A549 (cell line): ENCODE data around the gene HLCS. TPM values are rescaled to one million over a fixed set of nuclear protein-coding genes. Genes with fewer than 3 reads are reported as not detected.
A peak's percentile ranks its signal among the peaks of the same experiment; 100 is the strongest.

ENCODE experiments used
- ATAC-seq, 2 experiments: fragments of 200-7000 bp in 1 of 2; fragments of >200 bp in 1 of 2; cut with Nextera tagmentation in 1 of 2; cut with Tn5 transposase in 1 of 2; 3 replicates each; pipeline versions ENCODE4 v1.8.0 to v1.9.1; 2018 to 2020; ENCODE audit warnings: mild to moderate bottlenecking in 1 of 2, moderate library complexity in 1 of 2
- CTCF ChIA-PET: fragments of 300-600 bp; sonication (Branson Sonifier 250); formaldehyde crosslinking; extraction: SDS; loops from one replicate; lab custom pipeline; 2021; ENCODE audit warnings: antibody characterized with exemption, inconsistent platforms; lab: Yijun Ruan, JAX
- POLR2A ChIA-PET: fragments of 350-600 bp; formaldehyde crosslinking; extraction: SDS; loops from one replicate; lab custom pipeline; 2021; ENCODE audit warnings: antibody characterized with exemption, inconsistent platforms; lab: Yijun Ruan, JAX
- DNase-seq, 2 experiments: peaks; one replicate each; pipeline versions ENCODE4 v3.0.0 to v3.0.0-alpha.2; 2011 to 2016; ENCODE audit warnings: low read depth in 1 of 2, low spot score in 1 of 2
- FAIRE-seq: peaks from 2 replicates; lab custom pipeline; 2011; peaks lifted over from hg19 to GRCh38; lab: Jason Lieb, UNC
- H3K27ac ChIP-seq, 2 experiments: fragments of >200 bp; sonication (Bioruptor Twin); formaldehyde crosslinking; 3 replicates each; pipeline ENCODE4 v1.5.1; 2016 to 2017
- H3K4me1 ChIP-seq: fragments of >200 bp; sonication (Bioruptor Twin); formaldehyde crosslinking; 3 replicates; pipeline ENCODE4 v1.6.1; 2016
- H3K4me2 ChIP-seq: fragments of >200 bp; sonication (Bioruptor Twin); formaldehyde crosslinking; 3 replicates; pipeline ENCODE4 v1.6.1; 2016
- H3K4me3 ChIP-seq: fragments of >200 bp; sonication (Bioruptor Twin); formaldehyde crosslinking; 3 replicates; pipeline ENCODE4 v1.5.1; 2016
- H3K9me3 ChIP-seq: fragments of >200 bp; sonication (Bioruptor Twin); formaldehyde crosslinking; 3 replicates; pipeline ENCODE4 v1.6.1; 2016
- BHLHE40 ChIP-seq: IDR thresholded peaks from 2 replicates; pipeline ENCODE4 v1.6.1; 2012; ENCODE audit warnings: low read depth, low read length, inconsistent platforms
- CBX2 ChIP-seq: fragments of 200-600 bp; sonication (generic); IDR thresholded peaks from 2 replicates; pipeline ENCODE4 v1.6.1; 2016; ENCODE audit warnings: low read depth, mild to moderate bottlenecking, borderline replicate concordance
- CHD2 ChIP-seq: fragments of 150-350 bp; IDR thresholded peaks from 2 replicates; pipeline ENCODE4 v1.6.1; 2014; ENCODE audit warnings: low read length; ENCODE audit not compliant: partially characterized antibody
- EHF ChIP-seq: fragments of 250-450 bp; sonication (Bioruptor Pico); IDR thresholded peaks from 2 replicates; pipeline ENCODE4 v1.5.0; 2020; ENCODE audit warnings: mild to moderate bottlenecking
- EHMT2 ChIP-seq: fragments of 200-600 bp; sonication (generic); IDR thresholded peaks from 2 replicates; pipeline ENCODE4 v1.6.1; 2016; ENCODE audit warnings: antibody characterized with exemption, low read depth, mild to moderate bottlenecking, moderate library complexity
- ESRRA ChIP-seq: fragments of 150-350 bp; IDR thresholded peaks from 2 replicates; pipeline ENCODE4 v1.6.1; 2014; ENCODE audit warnings: mild to moderate bottlenecking, low read length, borderline replicate concordance
- FOSL2 ChIP-seq, 2 experiments: fragments of 450-650 bp in 1 of 2; fragments of >200 bp in 1 of 2; sonication (Bioruptor Twin) in 1 of 2; formaldehyde crosslinking; IDR thresholded peaks; 2 replicates each; pipeline versions ENCODE4 v1.5.0 to v1.6.1; 2016 to 2020; ENCODE audit warnings: mild to moderate bottlenecking in 1 of 2, moderate library complexity in 1 of 2
- FOXS1 ChIP-seq: fragments of 250-450 bp; sonication (Bioruptor Pico); IDR thresholded peaks from 2 replicates; pipeline ENCODE4 v1.5.0; 2020; ENCODE audit warnings: mild to moderate bottlenecking, moderate library complexity
- GATA3 ChIP-seq: IDR thresholded peaks from 2 replicates; pipeline ENCODE4 v1.6.1; 2012; ENCODE audit warnings: borderline replicate concordance
- HDAC2 ChIP-seq: fragments of 200-600 bp; sonication (generic); IDR thresholded peaks from 2 replicates; pipeline ENCODE4 v1.6.1; 2016
- HOXB13 ChIP-seq: fragments of 250-450 bp; sonication (Bioruptor Pico); IDR thresholded peaks from 2 replicates; pipeline ENCODE4 v1.5.0; 2020; ENCODE audit warnings: low read depth, mild to moderate bottlenecking, moderate library complexity
- KDM5A ChIP-seq: fragments of 200-600 bp; sonication (generic); IDR thresholded peaks from 2 replicates; pipeline ENCODE4 v1.6.1; 2016; ENCODE audit warnings: antibody characterized with exemption, mild to moderate bottlenecking
- MAZ ChIP-seq: fragments of 150-350 bp; IDR thresholded peaks from 2 replicates; pipeline ENCODE4 v1.6.1; 2014; ENCODE audit warnings: antibody characterized with exemption, low read depth, low read length, borderline replicate concordance
- MYC ChIP-seq: IDR thresholded peaks from 2 replicates; pipeline ENCODE4 v1.6.1; 2012; ENCODE audit warnings: mild to moderate bottlenecking, inconsistent platforms, low read length, improper control_type of control experiment, borderline replicate concordance
- PBX3 ChIP-seq: IDR thresholded peaks from 2 replicates; pipeline ENCODE4 v1.6.1; 2012
- POLR2A ChIP-seq: IDR thresholded peaks from 2 replicates; pipeline ENCODE4 v1.6.1; 2012; ENCODE audit warnings: mild to moderate bottlenecking, low read length
- RAD21 ChIP-seq, 2 experiments: fragments of >200 bp in 1 of 2; sonication (Bioruptor Twin) in 1 of 2; formaldehyde crosslinking in 1 of 2; IDR thresholded peaks in 1 of 2; conservative IDR thresholded peaks in 1 of 2; 2 replicates in 1 of 2; 3 replicates in 1 of 2; pipeline ENCODE4 v1.6.1; 2012 to 2018; ENCODE audit warnings: inconsistent platforms in 1 of 2
- RCOR1 ChIP-seq: fragments of 150-350 bp; IDR thresholded peaks from 2 replicates; pipeline ENCODE4 v1.6.1; 2014; ENCODE audit warnings: antibody characterized with exemption, low read length, low read depth
- RFX5 ChIP-seq: fragments of 450-650 bp; IDR thresholded peaks from 2 replicates; pipeline ENCODE4 v1.7.1; 2014; ENCODE audit warnings: antibody characterized with exemption, mild to moderate bottlenecking, moderate library complexity
- RNF2 ChIP-seq: fragments of 200-600 bp; sonication (generic); IDR thresholded peaks from 2 replicates; pipeline ENCODE4 v1.6.1; 2016; ENCODE audit warnings: low read depth, mild to moderate bottlenecking, antibody characterized with exemption, moderate library complexity, borderline replicate concordance
- SMC3 ChIP-seq: fragments of >200 bp; sonication (Bioruptor Twin); formaldehyde crosslinking; IDR thresholded peaks from 3 replicates; pipeline ENCODE4 v1.6.1; 2018; ENCODE audit warnings: inconsistent platforms
- SREBF2 ChIP-seq: fragments of 450-650 bp; IDR thresholded peaks from 2 replicates; pipeline ENCODE4 v1.6.1; 2014; ENCODE audit warnings: mild to moderate bottlenecking, moderate library complexity
- TFCP2L1 ChIP-seq: fragments of 250-450 bp; sonication (Bioruptor Pico); IDR thresholded peaks from 2 replicates; pipeline ENCODE4 v1.5.0; 2021; ENCODE audit warnings: mild to moderate bottlenecking
- USF2 ChIP-seq: fragments of 450-650 bp; IDR thresholded peaks from 2 replicates; pipeline ENCODE4 v1.6.1; 2014; ENCODE audit warnings: antibody characterized with exemption
- WGBS: methylation state at CpG from one replicate; pipeline ENCODE4 v1.1.6; 2017; ENCODE audit errors: missing lambda C conversion rate; 5-methylcytosine and 5-hydroxymethylcytosine counted together
- polyA plus RNA-seq, 4 experiments: library from polyadenylated mRNA; depleted of rRNA in 3 of 4; stranded (reverse); fragments of >200 nt; fragmentation: RNase III in 1 of 4; extraction: RNeasy Plus Mini Kit Qiagen cat#74134 plus additional on column Dnase treatment in 1 of 4; gene quantifications; 2 replicates in 3 of 4; 3 replicates in 1 of 4; pipeline ENCODE4 v1.2.3, GENCODE V29; 2011 to 2017
- TF ChIP-seq, protein P1 (sequence below): fragments of >200 bp; sonication (Bioruptor Twin); formaldehyde crosslinking; IDR thresholded peaks from 3 replicates; pipeline ENCODE4 v1.6.1; 2016
- TF ChIP-seq, protein P2 (sequence below): IDR thresholded peaks from 2 replicates; pipeline ENCODE4 v1.6.1; 2012
- TF ChIP-seq, protein P3 (sequence below): fragments of 250-450 bp; sonication (Bioruptor Pico); IDR thresholded peaks from 2 replicates; pipeline ENCODE4 v1.5.0; 2020; ENCODE audit warnings: low read depth, mild to moderate bottlenecking, moderate library complexity

HLCS gene
- polyA plus RNA-seq, 2 of the 4 experiments (the other 2 are of a cell fraction), result 8.4 to 24.3 TPM

DNA sequence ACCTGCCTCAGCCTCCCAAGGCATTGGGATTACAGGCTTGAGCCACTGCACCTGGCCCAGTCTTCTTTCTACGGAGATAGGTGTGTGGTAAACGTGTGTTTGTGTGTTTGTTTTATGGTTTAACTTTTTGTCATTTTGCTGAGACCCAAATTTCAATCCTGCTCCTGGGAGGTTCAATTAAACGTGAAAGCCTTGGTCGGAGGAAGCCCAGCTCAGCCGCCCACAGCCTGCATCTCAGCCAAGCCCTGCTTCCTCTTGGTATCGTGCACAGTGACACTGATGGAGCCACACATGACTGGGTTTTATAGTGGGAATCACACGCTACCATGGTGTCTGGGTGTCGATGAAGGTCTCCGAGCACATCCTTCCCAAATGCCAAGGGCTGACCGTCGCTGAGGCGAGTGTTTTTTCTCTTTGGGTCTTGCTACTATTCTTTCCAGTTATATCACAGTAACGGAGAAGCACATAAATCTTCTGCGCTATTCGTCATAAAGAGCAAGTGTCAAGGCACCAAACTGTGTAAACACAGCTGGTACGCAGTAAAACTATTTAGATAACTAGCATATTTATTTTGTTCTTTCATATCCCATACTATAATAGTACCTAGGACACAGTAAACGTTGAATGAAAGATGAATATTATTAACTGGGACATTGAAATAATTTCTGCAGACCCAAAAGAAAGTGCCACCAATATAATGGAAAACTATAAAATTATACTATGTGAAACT lies 39.3 kb downstream of the HLCS start:
- TF ChIP-seq FOSL2 (IDR thresholded peaks at IDR 0.05), result no peak
- TF ChIP-seq FOSL2 (CRISPR knock-in tag; IDR thresholded peaks at IDR 0.05), result peak; percentile 5; the same call in 1 of the 2 replicates
- TF ChIP-seq GATA3, result peak; percentile 45; the same call in 1 of the 2 replicates
- TF ChIP-seq HOXB13 (CRISPR knock-in tag), result no peak
- TF ChIP-seq, all 56 proteins: peak for 2
- no peak for FAIRE-seq
- Histone ChIP-seq H3K4me3 (no peak overlapping the region), H3K4me2 (peak overlapping the region; percentile 25), H3K4me1 (peaks cover 31% of the 10 kb centered on the region), H3K27ac (peak overlapping the region; percentile 56 to 81; a peak in 5 of 6 replicates), H3K9me3 (no peaks in the 10 kb centered on the region)
- DNase-seq, result peak in 1 of 2 experiments; percentile 62
- WGBS, result 58% methylated on average over 16 of the region's 17 CpGs
- peak in 1 of 2 experiments; percentile 59; a peak in 3 of 6 replicates for ATAC-seq
- ChIA-PET CTCF (interaction anchor here (0.6 to 3.1 kb wide), 29 partner anchors 9 to 507 kb away, joined by 3 to 22 read pairs (median 5); no protein-coding TSS in a partner anchor), POLR2A (no interaction called here)

DNA sequence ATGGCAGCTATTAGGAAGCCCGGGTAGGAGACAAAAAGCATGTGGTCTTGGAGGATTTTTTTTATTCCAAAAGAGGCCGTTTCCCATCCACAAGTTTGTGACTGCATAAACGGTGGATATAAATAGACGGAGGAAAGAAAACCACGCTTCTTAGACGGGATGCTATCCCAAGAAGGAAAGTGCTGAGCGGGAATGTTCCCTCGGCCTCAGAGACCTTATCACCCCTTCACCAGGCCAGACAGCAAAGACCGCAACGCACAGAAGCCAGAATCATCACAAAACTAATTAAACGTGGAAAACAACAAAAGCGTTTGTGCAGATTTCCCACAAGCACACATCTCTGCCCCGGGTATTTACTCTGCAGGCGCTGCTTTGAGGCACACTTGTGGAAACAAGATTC lies 43.2 kb downstream of the HLCS start:
- peaks cover 35% of the 10 kb centered on the region for H3K4me1 ChIP-seq
- H3K27ac ChIP-seq, result peak overlapping the region in 1 of 2 experiments; percentile 67; a peak in 3 of 6 replicates
- FAIRE-seq (no peak), DNase-seq (no peak), ATAC-seq (no peak)
- POLR2A ChIA-PET, result no interaction called here
- 92% methylated on average over 14 of the region's 14 CpGs for WGBS
- TF ChIP-seq EHF (no peak), HOXB13 (CRISPR knock-in tag) (no peak), USF2 (no peak), RFX5 (no peak), GATA3 (no peak), POLR2A (no peak), PBX3 (no peak), MYC (no peak), HDAC2 (no peak), ESRRA (no peak), CHD2 (no peak), EHMT2 (no peak), CBX2 (no peak), SREBF2 (no peak), FOXS1 (CRISPR knock-in tag) (no peak), KDM5A (no peak)
- TF ChIP-seq, protein P1, sequence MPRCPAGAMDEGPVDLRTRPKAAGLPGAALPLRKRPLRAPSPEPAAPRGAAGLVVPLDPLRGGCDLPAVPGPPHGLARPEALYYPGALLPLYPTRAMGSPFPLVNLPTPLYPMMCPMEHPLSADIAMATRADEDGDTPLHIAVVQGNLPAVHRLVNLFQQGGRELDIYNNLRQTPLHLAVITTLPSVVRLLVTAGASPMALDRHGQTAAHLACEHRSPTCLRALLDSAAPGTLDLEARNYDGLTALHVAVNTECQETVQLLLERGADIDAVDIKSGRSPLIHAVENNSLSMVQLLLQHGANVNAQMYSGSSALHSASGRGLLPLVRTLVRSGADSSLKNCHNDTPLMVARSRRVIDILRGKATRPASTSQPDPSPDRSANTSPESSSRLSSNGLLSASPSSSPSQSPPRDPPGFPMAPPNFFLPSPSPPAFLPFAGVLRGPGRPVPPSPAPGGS, result no peak
- CTCF ChIA-PET, result interaction anchor here (0.9 to 1.5 kb wide), 2 partner anchors 10 to 504 kb away, joined by 3 to 6 read pairs; no protein-coding TSS in a partner anchor
- H3K4me3 ChIP-seq, result no peak overlapping the region
- no peak overlapping the region for H3K4me2 ChIP-seq
- no peaks in the 10 kb centered on the region for H3K9me3 ChIP-seq

DNA sequence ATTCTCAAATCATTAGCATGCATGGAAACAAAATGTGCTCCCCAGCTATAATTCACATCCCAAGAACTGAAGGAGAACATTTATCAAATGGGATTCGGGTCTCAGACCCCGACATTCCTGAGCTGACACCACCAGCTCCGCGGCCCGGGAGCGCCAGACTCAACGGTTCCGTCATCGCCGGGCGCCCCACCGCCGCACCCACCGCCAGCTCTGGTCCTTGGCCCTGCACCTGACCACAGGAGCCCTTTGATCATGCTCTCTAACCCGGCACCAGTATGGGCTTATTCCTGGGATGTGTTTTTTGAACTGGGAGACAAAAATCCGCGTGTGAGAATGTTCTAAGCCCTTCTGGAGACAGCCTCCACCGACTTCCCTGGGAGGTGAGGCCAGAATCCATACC lies 43.6 kb downstream of the HLCS start:
- H3K4me2 ChIP-seq, result no peak overlapping the region
- ATAC-seq (no peak), FAIRE-seq (no peak), DNase-seq (no peak)
- WGBS, result 96% methylated on average over 16 of the region's 18 CpGs
- H3K4me1 ChIP-seq, result peaks cover 35% of the 10 kb centered on the region
- CTCF ChIA-PET, result interaction anchor here (0.9 kb wide), 1 partner anchor 9 kb away, joined by 3 read pairs; no protein-coding TSS in a partner anchor
- H3K27ac ChIP-seq, result peak overlapping the region in 1 of 2 experiments; percentile 67; a peak in 2 of 6 replicates
- POLR2A ChIA-PET, result no interaction called here
- H3K4me3 ChIP-seq, result no peak overlapping the region
- H3K9me3 ChIP-seq, result no peaks in the 10 kb centered on the region
- TF ChIP-seq, protein P2, sequence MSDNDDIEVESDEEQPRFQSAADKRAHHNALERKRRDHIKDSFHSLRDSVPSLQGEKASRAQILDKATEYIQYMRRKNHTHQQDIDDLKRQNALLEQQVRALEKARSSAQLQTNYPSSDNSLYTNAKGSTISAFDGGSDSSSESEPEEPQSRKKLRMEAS, result no peak
- no peak for TF ChIP-seq BHLHE40
- TF ChIP-seq, protein P3, sequence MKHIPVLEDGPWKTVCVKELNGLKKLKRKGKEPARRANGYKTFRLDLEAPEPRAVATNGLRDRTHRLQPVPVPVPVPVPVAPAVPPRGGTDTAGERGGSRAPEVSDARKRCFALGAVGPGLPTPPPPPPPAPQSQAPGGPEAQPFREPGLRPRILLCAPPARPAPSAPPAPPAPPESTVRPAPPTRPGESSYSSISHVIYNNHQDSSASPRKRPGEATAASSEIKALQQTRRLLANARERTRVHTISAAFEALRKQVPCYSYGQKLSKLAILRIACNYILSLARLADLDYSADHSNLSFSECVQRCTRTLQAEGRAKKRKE (CRISPR knock-in tag), result no peak
- TF ChIP-seq GATA3, result no peak
- TF ChIP-seq SMC3, result no peak
- no peak for TF ChIP-seq FOSL2 (IDR thresholded peaks at IDR 0.05)
- no peak for TF ChIP-seq FOSL2 (CRISPR knock-in tag; IDR thresholded peaks at IDR 0.05)
- no peak for TF ChIP-seq RAD21 (conservative IDR thresholded peaks at IDR 0.05 in 1 of 2, IDR thresholded peaks at IDR 0.05 in 1 of 2)
- TF ChIP-seq RNF2, result no peak
- TF ChIP-seq TFCP2L1, result no peak
- TF ChIP-seq, protein P1, result no peak
- no peak for TF ChIP-seq MAZ
- TF ChIP-seq ESRRA, result no peak
- TF ChIP-seq RCOR1, result no peak
- TF ChIP-seq POLR2A, result no peak
